ENCODE data around the gene TIMM21.

Gene TIMM21

GRCh38 chr18:74194691-74195090, 46.4 kb downstream of the TIMM21 start:
- no peak for DNase-seq (ENCODE audit: low read depth)

DNA sequence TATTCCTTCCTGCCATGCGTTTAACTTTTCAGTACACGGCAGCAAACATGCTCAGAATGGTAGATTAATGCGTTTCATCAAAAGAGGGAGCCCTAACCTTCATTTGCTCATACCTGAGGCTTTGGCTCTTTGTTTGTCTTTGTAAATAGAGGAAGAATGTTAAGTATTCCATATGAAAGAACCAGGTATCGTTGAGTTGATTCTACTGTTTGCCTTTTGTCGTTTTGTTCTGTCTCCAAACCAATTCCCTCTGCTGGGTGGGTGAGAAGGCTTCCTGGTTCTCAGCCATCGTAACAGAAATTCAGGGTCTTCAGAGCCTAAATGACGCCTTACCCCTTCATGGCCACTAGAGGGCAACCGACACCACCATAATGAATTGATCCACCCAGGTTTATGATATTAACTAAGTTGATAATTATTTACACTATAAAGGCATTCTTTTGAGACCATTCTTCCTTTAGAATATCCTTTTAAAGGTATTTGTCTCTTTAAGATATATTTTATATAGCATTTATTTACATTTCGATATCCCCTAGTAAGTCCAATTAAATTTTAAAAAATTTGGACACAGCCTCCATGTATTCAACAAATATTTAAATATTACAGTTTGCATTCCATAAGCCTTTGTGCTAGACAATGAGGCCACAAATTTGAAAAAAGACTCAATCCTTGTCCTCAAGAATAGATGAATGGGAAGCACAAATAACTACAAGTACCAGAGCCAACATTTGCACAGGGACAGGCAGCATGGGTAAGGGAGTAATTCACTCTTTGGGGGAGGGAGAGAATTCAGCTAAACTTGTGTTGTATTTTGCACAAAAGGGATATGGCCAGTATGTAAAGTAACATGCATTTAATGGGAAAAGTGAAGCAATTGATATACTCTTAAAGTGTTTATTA, 48.1 kb downstream of the TIMM21 start:
- DNase-seq (ENCODE audit: low read depth) = peak; percentile 22

DNA sequence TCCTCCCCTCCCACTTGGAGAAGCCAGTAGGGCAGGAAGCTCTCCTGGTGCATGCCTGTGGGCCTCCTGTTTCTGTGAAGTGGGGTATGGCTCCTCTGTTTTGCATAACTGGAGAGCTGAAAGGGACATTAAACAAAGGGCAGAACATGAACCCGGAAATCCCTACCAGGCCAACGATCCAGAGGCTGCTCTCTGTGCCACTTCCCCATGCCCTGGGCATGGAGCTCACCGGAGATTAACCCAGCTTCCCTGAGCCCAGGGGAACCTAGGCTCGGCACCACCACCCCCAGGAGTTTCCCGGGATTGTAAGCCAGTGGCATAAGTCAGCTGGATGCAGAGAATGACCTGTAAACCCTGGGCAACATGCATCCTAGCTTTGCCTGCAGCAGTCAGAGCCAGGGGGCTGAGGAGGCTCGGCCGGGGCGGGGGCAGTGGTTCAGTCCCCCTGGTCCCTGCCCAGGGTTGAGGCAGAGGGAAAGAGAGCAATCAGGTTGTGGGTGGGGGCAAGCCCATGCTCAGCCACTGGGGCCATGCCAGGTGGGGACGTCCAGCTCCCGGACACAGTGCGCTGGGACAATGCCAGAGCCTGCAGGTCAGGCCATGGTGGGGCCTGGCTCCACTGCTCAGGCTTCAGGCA, 49.5 kb downstream of the TIMM21 start:
- DNase-seq (ENCODE audit: low read depth) = no peak

- DNase-seq (ENCODE audit: low read depth) = no peak
These were observed 50.1 kb downstream of the TIMM21 start for GRCh38 chr18:74198453-74198852.

DNA sequence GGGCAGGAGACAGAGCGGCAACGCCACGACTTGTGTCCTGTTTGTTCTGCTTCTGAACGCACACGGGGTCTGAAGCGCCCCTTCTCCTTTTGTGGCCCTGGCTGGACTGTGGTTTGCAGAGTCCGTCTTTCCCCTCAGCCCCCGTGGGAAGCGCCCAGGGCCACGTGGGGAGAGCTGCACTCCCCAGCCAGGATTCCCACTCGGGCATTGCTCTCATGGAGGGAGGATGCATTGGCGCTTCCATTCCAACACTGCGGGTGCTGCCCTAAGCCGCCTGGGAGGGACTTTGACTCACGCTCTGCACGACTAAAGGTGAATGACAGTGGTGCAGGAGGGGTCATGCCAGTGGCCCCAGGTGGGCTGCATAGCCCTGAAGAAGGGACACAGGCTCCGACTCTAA, 52.5 kb downstream of the TIMM21 start:
- DNase-seq (ENCODE audit: low read depth) = no peak

GRCh38 chr18:74203811-74204210, 55.5 kb downstream of the TIMM21 start:
- DNase-seq (ENCODE audit: low read depth) = no peak

DNA sequence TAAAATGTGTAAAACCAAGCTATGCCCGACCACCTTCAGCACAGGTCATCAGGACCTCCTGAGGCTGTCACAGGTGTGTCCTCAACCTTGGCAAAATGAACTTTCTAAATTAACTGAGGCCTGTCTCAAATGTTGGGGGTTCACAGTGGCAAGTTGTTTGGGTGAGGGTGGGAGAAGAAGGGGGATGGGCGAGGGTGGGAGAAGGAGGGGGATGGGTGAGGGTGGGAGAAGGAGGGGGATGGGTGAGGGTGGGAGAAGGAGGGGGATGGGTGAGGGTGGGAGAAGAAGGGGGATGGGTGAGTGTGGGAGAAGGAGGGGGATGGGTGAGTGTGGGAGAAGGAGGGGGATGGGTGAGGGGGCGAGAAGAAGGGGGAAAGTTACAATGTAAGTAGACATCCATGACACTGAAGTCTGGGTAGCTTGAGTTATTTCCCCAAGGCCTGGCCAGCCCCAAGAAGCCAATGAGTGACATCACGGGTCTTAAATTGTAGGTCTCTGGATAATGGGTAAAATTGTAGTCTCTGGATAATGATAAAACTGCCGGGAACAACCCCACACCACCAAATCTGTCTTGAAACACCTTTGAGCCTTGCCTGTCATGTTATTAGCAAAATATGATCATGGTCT, 56.3 kb downstream of the TIMM21 start:
- no peak for DNase-seq (ENCODE audit: low read depth)

All from activated gamma-delta T cell treated with anti-CD3 and anti-CD28 coated beads, Interleukin-2, amount 50 U/mL, for 16 hours (primary cell).